Measurements from ENCODE around the gene MUS81. TPM values are rescaled to one million over a fixed set of nuclear protein-coding genes. Genes with fewer than 3 reads are reported as not detected.

The MUS81 gene
- total and polyA plus RNA-seq, 9 of the 15 experiments (the other 6 are each of a cell fraction or from before 2014, with no cell fraction given), result 13.4 to 118 (median 53.7) TPM

GRCh38 chr11:65856689-65857499 lies 3.3 kb upstream of the MUS81 start (continued):
- TF ChIP-seq TAF7 (tag; IDR thresholded peaks at IDR 0.05) (no peak), ZHX1 (conservative IDR thresholded peaks at IDR 0.05; ENCODE audit: low read length) (no peak), ZNF146 (CRISPR knock-in tag; IDR thresholded peaks at IDR 0.05; ENCODE audit: unreplicated experiment) (no peak), C11orf30 (IDR thresholded peaks at IDR 0.05; ENCODE audit: low read depth) (peak; percentile 50; the same call in 1 of the 2 replicates), YBX1 (IDR thresholded peaks at IDR 0.05) (no peak), SNRNP70 (optimal IDR thresholded peaks at IDR 0.05; ENCODE audit: low read depth, low read length) (no peak), DDX20 (tag; IDR thresholded peaks at IDR 0.05; ENCODE audit: low read depth) (no peak), MXI1 (IDR thresholded peaks at IDR 0.05; ENCODE audit: low read depth, low read length) (peak; percentile 77; the same call in 1 of the 2 replicates), SNIP1 (IDR thresholded peaks at IDR 0.05; ENCODE audit: low read depth) (no peak), TOE1 (IDR thresholded peaks at IDR 0.05; ENCODE audit: borderline replicate concordance) (peak; percentile 92), TOE1 (CRISPR knock-in tag; IDR thresholded peaks at IDR 0.05; ENCODE audit: borderline replicate concordance, low read depth) (peak; percentile 14; the same call in 1 of the 2 replicates), POLR2AphosphoS2 (IDR thresholded peaks at IDR 0.05; ENCODE audit: low read length) (no peak; the same call in 1 of the 2 replicates), SMARCA4 (IDR thresholded peaks at IDR 0.05) (no peak), ZNF589 (CRISPR knock-in tag; IDR thresholded peaks at IDR 0.05; ENCODE audit: low read depth) (no peak), U2AF2 (optimal IDR thresholded peaks at IDR 0.05; ENCODE audit: low read depth, low read length) (no peak), ZNF766 (CRISPR knock-in tag; conservative IDR thresholded peaks at IDR 0.05) (no peak), PHF20 (IDR thresholded peaks at IDR 0.05; ENCODE audit: partially characterized antibody) (peak; percentile 42), NONO (IDR thresholded peaks at IDR 0.05; ENCODE audit: low read depth in 2 of 2, low read length in 1 of 2) (0 out of 4 replicates have a peak, but pooled peaks of 1 of the 2 experiments have one; percentile 4), PHF8 (IDR thresholded peaks at IDR 0.05; ENCODE audit: borderline replicate concordance, low read length) (no peak), MCM2 (IDR thresholded peaks at IDR 0.05; ENCODE audit: low read depth) (no peak)
- TF ChIP-seq, protein P1, sequence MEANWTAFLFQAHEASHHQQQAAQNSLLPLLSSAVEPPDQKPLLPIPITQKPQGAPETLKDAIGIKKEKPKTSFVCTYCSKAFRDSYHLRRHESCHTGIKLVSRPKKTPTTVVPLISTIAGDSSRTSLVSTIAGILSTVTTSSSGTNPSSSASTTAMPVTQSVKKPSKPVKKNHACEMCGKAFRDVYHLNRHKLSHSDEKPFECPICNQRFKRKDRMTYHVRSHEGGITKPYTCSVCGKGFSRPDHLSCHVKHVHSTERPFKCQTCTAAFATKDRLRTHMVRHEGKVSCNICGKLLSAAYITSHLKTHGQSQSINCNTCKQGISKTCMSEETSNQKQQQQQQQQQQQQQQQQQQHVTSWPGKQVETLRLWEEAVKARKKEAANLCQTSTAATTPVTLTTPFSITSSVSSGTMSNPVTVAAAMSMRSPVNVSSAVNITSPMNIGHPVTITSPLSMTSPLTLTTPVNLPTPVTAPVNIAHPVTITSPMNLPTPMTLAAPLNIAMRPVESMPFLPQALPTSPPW (CRISPR knock-in tag; IDR thresholded peaks at IDR 0.05), result peak; percentile 81
- TF ChIP-seq, protein P2, sequence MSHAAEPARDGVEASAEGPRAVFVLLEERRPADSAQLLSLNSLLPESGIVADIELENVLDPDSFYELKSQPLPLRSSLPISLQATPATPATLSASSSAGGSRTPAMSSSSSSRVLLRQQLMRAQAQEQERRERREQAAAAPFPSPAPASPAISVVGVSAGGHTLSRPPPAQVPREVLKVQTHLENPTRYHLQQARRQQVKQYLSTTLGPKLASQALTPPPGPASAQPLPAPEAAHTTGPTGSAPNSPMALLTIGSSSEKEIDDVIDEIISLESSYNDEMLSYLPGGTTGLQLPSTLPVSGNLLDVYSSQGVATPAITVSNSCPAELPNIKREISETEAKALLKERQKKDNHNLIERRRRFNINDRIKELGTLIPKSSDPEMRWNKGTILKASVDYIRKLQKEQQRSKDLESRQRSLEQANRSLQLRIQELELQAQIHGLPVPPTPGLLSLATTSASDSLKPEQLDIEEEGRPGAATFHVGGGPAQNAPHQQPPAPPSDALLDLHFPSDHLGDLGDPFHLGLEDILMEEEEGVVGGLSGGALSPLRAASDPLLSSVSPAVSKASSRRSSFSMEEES (CRISPR knock-in tag; IDR thresholded peaks at IDR 0.05), result peak; percentile 93
- TF ChIP-seq, protein P3, sequence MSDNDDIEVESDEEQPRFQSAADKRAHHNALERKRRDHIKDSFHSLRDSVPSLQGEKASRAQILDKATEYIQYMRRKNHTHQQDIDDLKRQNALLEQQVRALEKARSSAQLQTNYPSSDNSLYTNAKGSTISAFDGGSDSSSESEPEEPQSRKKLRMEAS (CRISPR knock-in tag; IDR thresholded peaks at IDR 0.05), result peak; percentile 78
